Mucosa of descending colon (tissue), 3 donors: Measurements from ENCODE around the gene RALGAPA2. TPM values are rescaled to one million over a fixed set of nuclear protein-coding genes. Genes with fewer than 3 reads are reported as not detected.
A peak's percentile ranks its signal among the peaks of the same experiment; 100 is the strongest.
"Not testable (repeated sequence)": the region's sequence is repeated elsewhere in the genome, so short reads cannot be mapped to it uniquely, and the experiment has no call there.

Source experiments
- ATAC-seq: fragments of 200-7000 bp; cut with Tn5 transposase; one replicate; pipeline ENCODE4 v1.9.1; 2020; ENCODE audit warnings: mild to moderate bottlenecking, moderate library complexity
- DNase-seq, 3 donors: peaks; one replicate each; pipeline ENCODE4 v3.0.0-alpha.2; 2020
- H3K36me3 ChIP-seq: fragments of 200-600 bp; one replicate; pipeline ENCODE4 v1.8.0; 2021; ENCODE audit warnings: low read depth, mild to moderate bottlenecking
- H3K4me1 ChIP-seq: fragments of 200-600 bp; one replicate; pipeline ENCODE4 v1.8.0; 2021; ENCODE audit warnings: low read depth, mild to moderate bottlenecking
- H3K4me3 ChIP-seq: fragments of 200-600 bp; one replicate; pipeline ENCODE4 v1.8.0; 2021; ENCODE audit warnings: mild to moderate bottlenecking
- H3K9me3 ChIP-seq: fragments of 200-600 bp; one replicate; pipeline ENCODE4 v1.8.0; 2021; ENCODE audit warnings: mild to moderate bottlenecking
- intact Hi-C, 2 donors: fragments of 100-400 bp; cut with DNase I in 1 of 2; cut with micrococcal nuclease in 1 of 2; formaldehyde crosslinking; loops; one replicate each; pipeline versions ENCODE4 v1.11.0 to v1.11.1; 2022; cut with DNase I, micrococcal nuclease
- total RNA-seq, 3 donors: library from RNA; stranded (reverse); fragmentation: NEBNext Ultra II Directional in 2 of 3; extraction: Animal tissue kit (Norgen Biotek cat#: 25700) in 2 of 3; gene quantifications; one replicate each; pipeline versions ENCODE4 v1.2.1 to v1.2.4, GENCODE V29; 2021 to 2023
- TF ChIP-seq, protein P1 (sequence below): fragments of 200-600 bp; IDR thresholded peaks from one replicate; pipeline ENCODE4 v1.8.0; 2022; ENCODE audit warnings: antibody characterized with exemption, mild to moderate bottlenecking
- donor health status: DM: no; HTN: no; CAD: no; lungs with moderate emphysema.
- donor health status: DM: no; HTN: no; CAD: no.
- donor health status: DM: no; HTN: yes; CAD: no.

The RALGAPA2 gene
- total RNA-seq, 3 donors from 2014 or later: 46.3 to 85.9 (median 66.9) TPM

DNA sequence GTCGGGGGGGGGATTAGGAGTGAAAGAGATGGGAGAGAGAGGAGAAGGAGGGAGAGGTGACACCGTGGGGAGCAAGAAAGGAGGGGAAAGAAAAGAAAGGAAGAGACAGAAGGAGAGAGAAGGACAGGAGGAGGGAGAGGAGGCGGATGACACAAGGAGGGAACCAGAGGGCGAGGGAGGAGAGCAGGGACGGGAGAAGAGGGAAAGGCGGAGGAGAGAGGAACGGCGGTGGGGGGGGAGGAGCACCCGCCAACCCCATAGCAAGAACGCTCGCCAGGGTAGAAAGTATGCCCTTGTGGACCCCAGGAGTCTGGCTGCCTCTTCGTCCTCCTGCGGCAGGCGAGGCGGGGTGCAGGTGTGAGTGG lies 349.0 kb downstream of the RALGAPA2 start:
- DNase-seq (no peak), ATAC-seq (no peak)
- Histone ChIP-seq H3K36me3 (no peaks in the 10 kb centered on the region), H3K4me1 (peaks cover 31% of the 10 kb centered on the region), H3K9me3 (no peaks in the 10 kb centered on the region), H3K4me3 (no peak overlapping the region)
- intact Hi-C loops: loop anchor here (5.0 to 10.0 kb wide), 2 partner anchors 204 to 211 kb away; no protein-coding TSS in a partner anchor
- TF ChIP-seq, protein P1, sequence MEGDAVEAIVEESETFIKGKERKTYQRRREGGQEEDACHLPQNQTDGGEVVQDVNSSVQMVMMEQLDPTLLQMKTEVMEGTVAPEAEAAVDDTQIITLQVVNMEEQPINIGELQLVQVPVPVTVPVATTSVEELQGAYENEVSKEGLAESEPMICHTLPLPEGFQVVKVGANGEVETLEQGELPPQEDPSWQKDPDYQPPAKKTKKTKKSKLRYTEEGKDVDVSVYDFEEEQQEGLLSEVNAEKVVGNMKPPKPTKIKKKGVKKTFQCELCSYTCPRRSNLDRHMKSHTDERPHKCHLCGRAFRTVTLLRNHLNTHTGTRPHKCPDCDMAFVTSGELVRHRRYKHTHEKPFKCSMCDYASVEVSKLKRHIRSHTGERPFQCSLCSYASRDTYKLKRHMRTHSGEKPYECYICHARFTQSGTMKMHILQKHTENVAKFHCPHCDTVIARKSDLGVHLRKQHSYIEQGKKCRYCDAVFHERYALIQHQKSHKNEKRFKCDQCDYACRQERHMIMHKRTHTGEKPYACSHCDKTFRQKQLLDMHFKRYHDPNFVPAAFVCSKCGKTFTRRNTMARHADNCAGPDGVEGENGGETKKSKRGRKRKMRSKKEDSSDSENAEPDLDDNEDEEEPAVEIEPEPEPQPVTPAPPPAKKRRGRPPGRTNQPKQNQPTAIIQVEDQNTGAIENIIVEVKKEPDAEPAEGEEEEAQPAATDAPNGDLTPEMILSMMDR: no peak

DNA sequence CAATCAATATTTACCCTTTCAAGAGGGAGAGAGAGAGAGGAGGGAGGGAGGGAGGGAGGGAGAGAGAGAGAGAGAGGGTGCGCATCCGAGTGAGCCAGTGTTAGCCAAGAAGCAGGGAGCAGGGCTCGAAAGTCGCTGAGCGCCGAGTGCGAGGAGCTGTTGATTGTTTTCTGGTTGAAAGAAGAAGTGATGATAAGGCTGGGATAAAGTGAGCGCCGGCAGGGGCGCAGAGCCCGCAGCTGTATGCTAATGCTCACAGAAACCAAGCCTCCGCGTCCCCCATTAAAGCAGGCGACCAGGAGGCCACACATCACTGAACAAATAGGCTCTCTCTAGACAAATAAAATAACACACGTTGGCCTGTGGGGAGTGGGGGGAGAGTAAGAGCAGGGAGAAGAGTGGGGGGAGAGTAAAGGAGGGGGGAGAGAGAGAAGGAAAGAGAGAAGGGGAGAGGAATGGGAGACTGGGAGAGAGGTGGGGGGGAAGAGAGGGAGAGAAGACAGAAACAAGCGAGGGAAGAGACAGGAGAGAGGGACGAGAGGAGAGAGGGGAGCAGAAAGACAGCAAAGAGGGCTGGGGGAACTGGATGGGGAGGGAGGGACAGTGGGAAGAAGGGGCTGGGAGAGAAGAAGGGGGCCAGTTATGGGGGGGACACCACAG lies 349.5 kb downstream of the RALGAPA2 start:
- ATAC-seq (no peak), DNase-seq (peak in 1 of 3 donors; percentile 7)
- Histone ChIP-seq H3K9me3 (no peaks in the 10 kb centered on the region), H3K4me1 (peaks cover 29% of the 10 kb centered on the region), H3K36me3 (no peaks in the 10 kb centered on the region), H3K4me3 (no peak overlapping the region)
- TF ChIP-seq, protein P1: no peak
- intact Hi-C loops: loop anchor here (5.0 to 10.0 kb wide), 2 partner anchors 204 to 212 kb away; no protein-coding TSS in a partner anchor

GRCh38 chr20:20360464-20360863 lies 352.0 kb downstream of the RALGAPA2 start:
- peaks cover 18% of the 10 kb centered on the region for H3K4me1 ChIP-seq
- intact Hi-C loops: loop anchor here (5.0 to 10.0 kb wide), 2 partner anchors 207 to 214 kb away; no protein-coding TSS in a partner anchor
- no peaks in the 10 kb centered on the region for H3K9me3 ChIP-seq
- H3K36me3 ChIP-seq: no peaks in the 10 kb centered on the region
- peak; percentile 97 for ATAC-seq
- TF ChIP-seq, protein P1: peak; percentile 56
- H3K4me3 ChIP-seq: no peak overlapping the region
- peak in 2 of 3 donors; percentile 47 to 76 for DNase-seq

DNA sequence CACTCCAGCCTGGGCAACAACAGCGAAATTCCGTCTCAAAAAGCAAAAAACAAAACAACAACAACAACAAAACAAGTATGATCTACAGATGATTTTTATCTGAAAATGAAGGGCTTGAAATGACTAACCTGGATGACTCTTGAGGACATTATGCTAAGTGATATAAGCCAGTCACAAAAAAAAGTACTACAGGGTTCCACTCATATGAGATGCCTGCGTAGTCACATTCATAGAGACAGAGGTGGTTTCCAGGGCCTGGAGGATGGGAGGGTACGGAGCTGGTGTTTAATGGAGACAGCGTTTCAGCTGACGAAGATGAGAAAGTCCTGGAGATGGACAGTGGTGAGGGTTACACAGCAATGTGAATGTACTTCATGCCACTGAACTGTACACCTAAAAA lies 352.8 kb downstream of the RALGAPA2 start:
- Histone ChIP-seq H3K9me3 (no peaks in the 10 kb centered on the region), H3K4me3 (no peak overlapping the region), H3K4me1 (peaks cover 18% of the 10 kb centered on the region), H3K36me3 (no peaks in the 10 kb centered on the region)
- intact Hi-C loops: loop anchor here (5.0 to 10.0 kb wide), 2 partner anchors 208 to 215 kb away; no protein-coding TSS in a partner anchor
- DNase-seq (no peak), ATAC-seq (no peak)
- TF ChIP-seq, protein P1: no peak

DNA sequence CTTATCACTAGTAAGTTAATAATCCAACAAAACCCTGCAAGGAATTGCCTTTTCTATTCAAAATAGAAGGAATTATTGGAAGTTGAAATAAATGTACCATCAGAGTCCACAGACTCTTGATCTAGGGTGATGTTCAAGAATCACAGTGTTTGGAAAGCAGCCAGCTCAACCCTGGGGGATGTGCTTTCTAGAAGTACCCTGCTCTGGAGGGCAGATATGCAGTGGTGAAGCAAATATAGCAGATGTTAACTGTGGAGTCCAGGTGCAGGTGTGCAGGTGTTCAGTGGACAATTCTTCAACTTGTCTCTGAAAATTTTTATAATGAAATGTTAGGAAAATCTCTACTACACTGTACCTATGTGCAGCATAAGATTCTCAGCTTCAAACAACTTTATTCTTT lies 353.6 kb downstream of the RALGAPA2 start:
- no peaks in the 10 kb centered on the region for H3K9me3 ChIP-seq
- TF ChIP-seq, protein P1: no peak
- intact Hi-C loops: no loop called here
- DNase-seq (no peak), ATAC-seq (no peak)
- H3K4me1 ChIP-seq: peaks cover 13% of the 10 kb centered on the region
- H3K36me3 ChIP-seq: no peaks in the 10 kb centered on the region
- H3K4me3 ChIP-seq: no peak overlapping the region

GRCh38 chr20:20355503-20355902 lies 356.9 kb downstream of the RALGAPA2 start:
- ATAC-seq, intact Hi-C loops, H3K36me3 ChIP-seq, H3K4me1 ChIP-seq, DNase-seq, H3K9me3 ChIP-seq, H3K4me3 ChIP-seq: not testable (repeated sequence)
